GM19463 (cell line): ENCODE results near the gene SLC2A2.
"Not testable (repeated sequence)": the region's sequence is repeated elsewhere in the genome, so short reads cannot be mapped to it uniquely, and the experiment has no call there.

ENCODE experiments used
- ATAC-seq: cut with Tn5 transposase; IDR thresholded peaks from one replicate; pipeline ENCODE4 v1.9.1; 2021; ENCODE audit warnings: mild to moderate bottlenecking, moderate library complexity; ENCODE audit not compliant: unreplicated experiment

The SLC2A2 gene

GRCh38 chr3:170989100-170989648 is 37.3 kb downstream of the SLC2A2 start:
- no peak for ATAC-seq

- no peak for ATAC-seq
These were observed 38.1 kb downstream of the SLC2A2 start for GRCh38 chr3:170988378-170988777.

DNA sequence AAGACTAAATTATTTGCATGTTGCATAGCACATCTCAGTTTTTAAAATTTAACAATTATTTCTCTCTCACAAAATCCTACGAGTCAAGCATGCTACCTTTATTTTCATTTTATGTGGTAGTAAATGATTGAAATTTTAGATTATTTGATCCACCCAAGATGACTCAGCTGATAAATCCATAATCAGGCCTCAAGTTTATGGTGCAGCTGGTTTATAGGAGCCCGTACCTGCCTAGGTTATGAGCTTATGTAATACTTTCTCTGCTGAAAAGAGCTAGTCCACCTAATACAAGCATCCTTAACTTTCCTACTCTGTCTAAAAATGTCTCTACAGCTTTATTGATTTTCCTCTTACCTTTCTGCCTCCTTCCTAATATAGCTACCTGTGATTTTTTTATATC is 41.2 kb downstream of the SLC2A2 start:
- ATAC-seq = no peak

DNA sequence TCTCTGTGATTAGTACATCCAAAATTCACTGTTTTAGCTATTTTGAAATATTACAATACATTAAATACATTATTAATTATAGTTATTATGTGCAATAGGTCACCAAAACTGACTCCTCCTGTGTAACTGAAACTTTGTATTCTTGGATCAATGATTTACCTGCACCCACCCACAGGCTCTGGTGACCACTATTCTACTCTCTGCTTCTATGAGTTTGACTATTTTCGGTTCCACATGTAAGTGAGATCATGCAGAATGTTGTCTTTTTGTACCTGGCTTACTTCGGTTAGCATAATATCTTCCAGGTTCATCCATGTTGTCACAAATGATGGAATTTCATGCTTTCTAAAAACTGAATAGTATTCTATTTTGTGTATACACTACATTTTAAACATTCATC is 43.8 kb downstream of the SLC2A2 start:
- peak; percentile 95 for ATAC-seq

GRCh38 chr3:170980399-170980798 is 46.1 kb downstream of the SLC2A2 start:
- ATAC-seq = no peak

DNA sequence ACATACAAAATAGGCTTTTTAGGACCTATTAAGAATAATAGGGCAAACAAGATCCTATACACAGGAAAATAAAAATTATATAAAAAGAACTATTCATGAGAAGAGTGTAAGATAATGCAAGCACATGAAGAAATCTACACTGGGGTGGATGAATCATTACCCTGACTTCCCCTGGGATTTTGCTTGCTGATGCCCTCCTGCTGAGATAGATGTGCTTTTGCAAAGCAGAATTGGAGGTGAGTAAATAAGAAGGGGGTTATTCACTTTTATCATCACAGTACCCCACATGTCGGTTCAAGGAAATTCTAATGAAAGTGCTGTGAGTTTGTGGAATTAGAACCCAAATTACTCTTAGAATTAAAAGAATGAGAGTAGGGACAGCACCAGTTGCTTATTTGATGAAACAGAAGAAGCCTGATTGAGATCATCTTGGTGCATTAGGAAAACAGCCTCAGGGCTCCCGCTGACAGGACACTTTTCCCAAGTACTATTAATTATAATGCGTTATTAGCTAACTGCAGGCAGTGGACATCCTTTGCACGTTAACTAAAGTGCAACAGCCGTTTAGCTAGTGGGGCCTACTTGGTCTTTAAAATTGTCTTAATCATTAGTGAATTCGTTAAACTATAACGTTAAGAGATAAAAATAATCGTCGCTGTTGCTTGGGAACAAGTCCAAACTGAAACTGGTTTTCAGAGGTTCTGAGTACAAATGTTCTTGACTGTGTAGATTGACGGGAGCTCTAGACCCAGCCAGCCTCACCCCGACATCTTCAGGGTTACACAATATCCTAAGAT is 48.4 kb downstream of the SLC2A2 start:
- peak; percentile 35 for ATAC-seq

DNA sequence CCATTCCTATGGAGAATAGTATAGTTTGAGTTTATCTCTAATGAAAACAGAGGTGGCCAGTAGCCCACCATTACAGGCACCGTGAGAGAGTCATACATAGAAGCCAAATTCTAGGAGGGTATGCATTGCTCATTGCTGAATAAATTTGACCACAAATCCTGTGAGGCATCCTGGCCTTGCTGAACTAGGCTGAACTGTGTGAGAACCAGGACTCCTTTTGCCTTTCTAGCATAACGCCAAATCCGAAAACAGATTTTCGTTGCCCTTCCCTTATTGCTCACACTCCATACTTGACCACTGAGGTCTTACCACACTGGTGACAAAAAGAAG is 50.4 kb downstream of the SLC2A2 start:
- no peak for ATAC-seq

DNA sequence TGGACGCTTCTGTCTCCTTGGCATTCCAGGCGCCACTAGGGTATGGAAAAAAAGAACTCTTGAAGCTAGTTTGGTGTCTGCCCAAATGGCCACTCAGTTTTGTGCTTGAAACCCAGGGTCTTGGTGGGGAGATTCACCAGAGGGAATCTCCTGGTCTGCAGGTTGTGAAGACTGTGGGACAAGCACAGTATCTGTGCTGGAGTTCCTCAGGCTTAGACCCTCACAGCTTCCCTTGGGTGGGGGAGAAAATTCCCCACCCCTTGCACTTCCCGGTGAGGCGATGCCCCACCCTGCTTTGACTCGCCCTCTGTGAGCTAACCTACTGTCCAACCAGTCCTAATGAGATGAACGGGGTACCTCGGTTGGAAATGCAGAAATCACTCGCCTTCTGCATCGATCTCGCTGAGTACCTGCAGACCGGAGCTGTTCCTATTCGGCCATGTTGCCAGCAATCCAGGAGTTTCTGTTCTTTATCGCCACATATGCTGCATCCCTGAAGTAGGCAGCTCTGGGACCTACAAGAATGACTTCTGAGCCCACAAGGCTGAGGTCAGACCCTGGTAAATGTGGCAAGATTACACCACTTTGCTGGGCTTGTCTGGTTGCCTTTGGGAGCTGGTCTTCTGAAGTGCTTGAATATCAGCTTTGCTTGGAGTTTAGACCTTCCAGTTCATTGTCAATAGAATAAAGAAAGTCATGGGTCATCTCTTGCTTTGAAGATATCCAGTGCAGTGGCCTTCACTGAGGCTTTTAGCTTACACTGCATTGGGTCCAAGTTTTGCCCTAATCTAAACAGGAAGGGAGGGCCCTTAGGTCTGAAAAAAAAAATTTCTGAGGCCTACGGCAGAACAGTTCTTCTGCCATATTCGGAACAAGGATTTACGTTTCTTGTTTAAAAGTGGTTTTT is 51.0 kb downstream of the SLC2A2 start:
- ATAC-seq = no peak

- ATAC-seq = no peak
These were observed 51.6 kb downstream of the SLC2A2 start for GRCh38 chr3:170974872-170975271.

DNA sequence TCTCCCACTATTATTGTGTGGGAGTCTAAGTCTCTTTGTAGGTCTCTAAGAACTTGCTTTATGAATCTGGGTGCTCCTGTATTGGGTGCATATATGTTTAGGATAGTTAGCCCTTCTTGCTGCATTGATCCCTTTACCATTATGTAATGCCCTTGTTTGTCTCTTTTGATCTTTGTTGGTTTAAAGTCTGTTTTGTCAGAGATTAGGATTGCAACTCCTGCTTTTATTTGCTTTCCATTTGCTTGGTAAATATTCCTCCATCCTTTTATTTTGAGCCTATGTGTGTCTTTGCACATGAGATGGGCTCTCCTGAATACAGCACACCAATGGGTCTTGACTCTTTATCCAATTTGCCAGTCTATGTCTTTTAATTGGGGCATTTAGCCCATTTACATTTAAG is 53.6 kb downstream of the SLC2A2 start:
- not testable (repeated sequence) for ATAC-seq

GRCh38 chr3:170967126-170967525 is 59.4 kb downstream of the SLC2A2 start:
- ATAC-seq = no peak

DNA sequence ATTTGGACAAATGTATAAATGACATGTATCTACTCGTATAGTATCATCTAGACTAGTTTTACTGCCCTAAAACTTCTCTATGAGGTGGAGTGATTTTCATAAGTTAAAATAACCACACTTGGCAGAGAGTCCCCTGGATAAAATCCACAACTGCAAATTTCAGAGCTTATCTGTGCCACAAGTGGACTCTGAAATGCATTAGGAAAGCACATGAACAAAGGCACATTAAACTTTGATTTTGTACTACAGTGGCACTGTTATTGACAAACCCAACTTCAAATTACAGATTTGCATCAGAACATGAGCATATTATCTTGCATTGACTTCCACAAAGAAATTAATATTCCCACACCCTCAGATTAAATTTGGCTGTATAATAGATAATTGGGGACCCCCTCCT is 60.0 kb downstream of the SLC2A2 start:
- ATAC-seq = no peak

GRCh38 chr3:170962411-170962810 is 64.1 kb downstream of the SLC2A2 start:
- no peak for ATAC-seq

- no peak for ATAC-seq
These were observed 64.7 kb downstream of the SLC2A2 start for GRCh38 chr3:170961616-170962400.

GRCh38 chr3:170959457-170959856 is 67.1 kb downstream of the SLC2A2 start:
- no peak for ATAC-seq

GRCh38 chr3:170956647-170957046 is 69.9 kb downstream of the SLC2A2 start:
- no peak for ATAC-seq

DNA sequence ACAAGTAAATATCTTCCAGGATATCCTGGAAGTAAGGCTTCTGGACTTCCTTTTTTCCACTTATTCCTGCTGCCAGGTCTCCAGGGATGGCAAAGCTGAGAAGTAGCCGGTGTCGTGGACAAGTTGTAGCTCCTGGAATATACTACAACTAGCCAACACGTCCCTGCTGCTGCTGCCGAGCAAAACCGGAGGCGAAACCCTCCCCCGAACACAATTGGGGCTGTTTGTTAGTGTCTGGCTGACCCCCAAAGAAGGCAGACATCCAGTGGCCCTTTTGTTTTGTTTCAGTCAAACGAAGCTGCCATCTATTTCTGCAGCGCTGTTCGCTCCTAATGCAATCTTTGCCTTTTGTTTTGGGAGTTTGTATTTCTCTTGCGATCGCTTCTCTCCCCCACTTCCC is 72.8 kb downstream of the SLC2A2 start:
- no peak for ATAC-seq

GRCh38 chr3:170953229-170953628 is 73.3 kb downstream of the SLC2A2 start:
- ATAC-seq = no peak

DNA sequence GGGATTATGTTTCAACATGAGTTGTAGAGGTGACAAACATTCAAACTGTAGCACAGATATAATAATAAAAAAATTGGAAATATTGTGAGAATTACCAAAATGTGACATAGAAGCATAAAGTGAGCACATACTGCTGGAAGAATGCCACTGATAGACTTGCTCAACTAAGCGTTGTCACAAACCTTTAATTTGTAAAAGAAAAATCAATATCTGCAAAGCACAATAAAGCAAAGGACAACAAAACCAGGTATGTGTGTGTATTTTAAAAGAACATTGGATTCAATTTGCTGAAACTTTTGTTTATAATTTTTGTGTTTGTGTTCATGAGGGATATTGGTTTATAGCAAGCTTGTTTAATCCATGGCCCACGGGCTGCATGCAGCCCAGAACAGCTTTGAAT is 77.3 kb downstream of the SLC2A2 start:
- ATAC-seq = no peak

DNA sequence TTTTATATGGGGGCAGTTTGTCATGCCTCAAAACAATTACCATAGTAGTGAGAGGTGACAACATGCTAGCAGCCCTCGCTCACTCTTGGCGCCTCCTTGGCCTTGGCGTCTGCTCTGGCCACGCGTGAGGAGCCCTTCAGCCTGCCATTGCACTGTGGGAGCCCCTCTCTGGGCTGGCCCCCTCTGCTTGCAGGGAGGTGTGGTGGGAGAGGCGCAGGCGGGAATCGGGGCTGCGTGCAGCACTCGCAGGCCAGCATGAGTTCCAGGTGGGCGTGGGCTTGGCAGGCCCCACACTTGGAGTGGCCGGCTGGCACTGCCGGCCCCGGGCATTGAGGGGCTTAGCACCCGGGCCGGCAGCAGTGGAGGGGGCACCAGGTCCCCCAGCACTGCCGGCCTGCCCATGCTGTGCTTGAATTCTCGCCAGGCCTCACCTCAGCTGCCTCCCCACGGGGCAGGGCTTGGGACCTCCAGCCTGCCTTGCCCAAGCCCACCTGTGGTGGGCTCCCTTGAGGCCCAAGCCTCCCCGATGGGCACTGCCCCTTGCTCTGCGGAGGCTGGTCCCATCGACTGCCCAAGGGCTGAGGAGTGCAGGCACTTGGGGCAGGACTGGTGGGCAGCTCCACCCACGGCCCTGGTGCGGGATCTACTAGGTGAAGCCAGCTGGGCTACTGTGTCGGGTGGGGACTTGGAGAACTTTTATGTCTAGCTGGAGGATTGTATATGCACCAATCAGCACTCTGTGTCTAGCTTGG is 79.3 kb downstream of the SLC2A2 start:
- ATAC-seq = no peak
